ENCODE measurements around the gene CDK12. TPM values are rescaled to one million over a fixed set of nuclear protein-coding genes. Genes with fewer than 3 reads are reported as not detected.
"Not testable (repeated sequence)": the region's sequence is repeated elsewhere in the genome, so short reads cannot be mapped to it uniquely, and the experiment has no call there.

CDK12 gene
- total RNA-seq = 25.2 TPM

- peak within 1 kb of the TSS; percentile 96 for H3K27ac ChIP-seq
- intact Hi-C loops (cut with DNase I) = loop anchor here (1.0 to 5.0 kb wide), 4 partner anchors 10 to 291 kb away; partner anchors contain the start of genes CACNB1, FBXL20 and MED1
Observed at GRCh38 chr17:39461113-39461925, at the start of gene CDK12. Gene CDK12 (plus strand): TSS chr17:39461486. CDS start chr17:39462072, 586 bp downstream.

GRCh38 chr17:39416141-39416540, 45.1 kb upstream of the CDK12 start:
- no peaks in the 10 kb centered on the region for H3K27me3 ChIP-seq
- no peak overlapping the region for H3K4me3 ChIP-seq
- peaks cover 67 to 77% of the 10 kb centered on the region in 2 donors for H3K36me3 ChIP-seq
- no peak for DNase-seq (ENCODE audit: low spot score in 2 of 2)
- no peak for TF ChIP-seq CTCF (IDR thresholded peaks at IDR 0.05)
- H3K9me3 ChIP-seq = no peaks in the 10 kb centered on the region
- intact Hi-C loops (cut with DNase I) = no loop called here
- no peak overlapping the region for H3K27ac ChIP-seq
- no peaks in the 10 kb centered on the region for H3K4me1 ChIP-seq

More at GRCh38 chr17:39461113-39461925, at the start of gene CDK12:
- Histone ChIP-seq H3K9me3 (no peaks in the 10 kb centered on the region), H3K27me3 (no peaks in the 10 kb centered on the region), H3K4me1 (peaks cover 7 to 26% of the 10 kb centered on the region in 2 donors), H3K4me3 (peak within 1 kb of the TSS; percentile 68 to 81), H3K36me3 (no peaks in the 10 kb centered on the region)
- DNase-seq (ENCODE audit: low spot score in 2 of 2) = peak; percentile 93 to 98
- no peak for TF ChIP-seq CTCF (IDR thresholded peaks at IDR 0.05)

- peaks cover 87 to 96% of the 10 kb centered on the region in 2 donors for H3K36me3 ChIP-seq
- intact Hi-C loops (cut with DNase I) = no loop called here
- no peaks in the 10 kb centered on the region for H3K9me3 ChIP-seq
- no peaks in the 10 kb centered on the region for H3K4me1 ChIP-seq
- H3K4me3 ChIP-seq = no peak overlapping the region
- H3K27ac ChIP-seq = no peak overlapping the region
- H3K27me3 ChIP-seq = no peaks in the 10 kb centered on the region
- TF ChIP-seq CTCF (IDR thresholded peaks at IDR 0.05) = no peak
- no peak for DNase-seq (ENCODE audit: low spot score in 2 of 2)
Observed at GRCh38 chr17:39429600-39429999, 31.7 kb upstream of the CDK12 start.

- H3K9me3 ChIP-seq; H3K4me1 ChIP-seq; H3K27me3 ChIP-seq; H3K4me3 ChIP-seq; DNase-seq (ENCODE audit: low spot score in 2 of 2); intact Hi-C loops (cut with DNase I); H3K27ac ChIP-seq: not testable (repeated sequence)
- H3K36me3 ChIP-seq = peaks cover 78 to 95% of the 10 kb centered on the region in 2 donors
Observed at GRCh38 chr17:39439868-39440267, 21.4 kb upstream of the CDK12 start.

- H3K27me3 ChIP-seq = no peaks in the 10 kb centered on the region
- no peaks in the 10 kb centered on the region for H3K4me1 ChIP-seq
- DNase-seq (ENCODE audit: low spot score in 2 of 2) = no peak
- TF ChIP-seq CTCF (IDR thresholded peaks at IDR 0.05) = no peak
- no peak overlapping the region for H3K4me3 ChIP-seq
- intact Hi-C loops (cut with DNase I) = no loop called here
- no peak overlapping the region for H3K27ac ChIP-seq
- no peaks in the 10 kb centered on the region for H3K9me3 ChIP-seq
- peaks cover 77 to 94% of the 10 kb centered on the region in 2 donors for H3K36me3 ChIP-seq
Observed at GRCh38 chr17:39443326-39443725, 18.0 kb upstream of the CDK12 start.

GRCh38 chr17:39447561-39447960, 13.7 kb upstream of the CDK12 start:
- Histone ChIP-seq H3K4me1 (peaks cover 0 to 2% of the 10 kb centered on the region in 2 donors), H3K27ac (no peak overlapping the region), H3K9me3 (no peaks in the 10 kb centered on the region), H3K36me3 (peaks cover 40 to 52% of the 10 kb centered on the region in 2 donors), H3K27me3 (no peaks in the 10 kb centered on the region), H3K4me3 (no peak overlapping the region)
- DNase-seq (ENCODE audit: low spot score in 2 of 2) = no peak
- intact Hi-C loops (cut with DNase I) = no loop called here
- TF ChIP-seq CTCF (IDR thresholded peaks at IDR 0.05) = no peak
